NCI-H82 (cell line): Measurements from ENCODE around the gene RASSF7.

Experiments
- DNase-seq: peaks from one replicate; lab custom pipeline; 2025; lab: John Stamatoyannopoulos, UW

The RASSF7 gene

DNA sequence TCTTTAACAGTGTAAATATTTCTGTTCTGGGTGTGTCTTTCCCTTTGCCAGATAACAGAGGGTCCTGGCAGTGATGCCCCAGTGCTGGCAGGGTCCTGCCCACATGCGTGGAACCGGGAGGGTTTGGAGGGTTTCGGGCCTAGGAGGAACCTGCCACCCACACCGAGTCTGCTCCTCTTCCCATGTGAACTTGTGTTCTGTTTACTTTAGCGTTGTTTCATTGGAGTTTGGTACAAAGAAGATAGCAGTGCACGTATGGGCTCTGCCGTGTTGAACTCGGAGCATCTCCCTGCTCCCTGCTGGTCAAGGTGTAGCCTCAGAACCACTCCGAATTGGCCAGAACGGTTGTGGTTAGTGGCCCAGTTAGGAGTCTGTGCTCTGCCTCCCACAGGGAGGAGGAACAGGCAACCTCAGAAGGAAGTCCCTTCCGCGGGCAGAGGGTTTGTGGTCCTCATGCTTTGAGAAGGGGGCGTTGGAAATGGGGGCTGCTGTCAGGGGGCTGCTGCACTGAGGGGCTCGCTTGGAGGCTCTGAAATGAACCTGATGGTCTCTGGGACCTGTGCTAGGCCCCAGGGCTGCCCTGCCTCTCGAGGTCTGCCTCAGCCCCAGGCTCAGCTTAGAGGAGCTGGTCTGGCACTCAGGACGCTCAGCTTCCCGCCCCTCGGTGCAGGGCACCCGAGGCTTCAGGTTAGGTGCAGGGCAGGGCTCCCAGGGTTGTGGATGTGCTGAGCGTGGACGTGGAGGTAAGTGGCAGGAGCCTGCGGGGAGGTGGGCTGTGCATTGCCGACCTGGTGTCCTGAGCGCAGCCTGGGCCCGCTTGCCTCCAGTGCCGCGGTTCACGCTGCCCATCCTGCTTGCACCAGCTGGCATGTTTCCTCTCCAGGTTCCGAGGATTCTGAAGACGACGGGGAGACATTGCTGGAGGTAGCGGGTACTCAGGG is 25.9 kb downstream of the RASSF7 start:
- no peak for DNase-seq

DNA sequence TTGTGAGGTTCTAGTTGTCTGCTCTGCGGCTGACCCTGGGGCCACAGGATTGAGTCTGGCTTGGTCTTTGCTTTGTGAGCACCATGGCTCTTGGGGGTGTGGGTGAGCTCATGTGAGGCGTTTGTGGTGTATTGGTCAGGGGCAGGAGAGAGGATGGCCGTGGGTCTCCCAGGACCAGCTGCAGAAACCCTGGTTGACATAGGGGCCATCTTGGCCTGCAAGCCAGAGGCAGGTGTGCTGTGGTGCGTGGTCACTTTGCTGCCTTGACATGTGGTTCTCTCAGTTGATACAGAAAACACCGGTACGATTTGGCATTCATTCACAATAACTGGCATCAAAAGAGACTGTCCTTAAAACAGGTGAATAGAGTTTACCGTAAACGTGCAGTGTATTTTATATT is 26.8 kb downstream of the RASSF7 start:
- no peak for DNase-seq

DNA sequence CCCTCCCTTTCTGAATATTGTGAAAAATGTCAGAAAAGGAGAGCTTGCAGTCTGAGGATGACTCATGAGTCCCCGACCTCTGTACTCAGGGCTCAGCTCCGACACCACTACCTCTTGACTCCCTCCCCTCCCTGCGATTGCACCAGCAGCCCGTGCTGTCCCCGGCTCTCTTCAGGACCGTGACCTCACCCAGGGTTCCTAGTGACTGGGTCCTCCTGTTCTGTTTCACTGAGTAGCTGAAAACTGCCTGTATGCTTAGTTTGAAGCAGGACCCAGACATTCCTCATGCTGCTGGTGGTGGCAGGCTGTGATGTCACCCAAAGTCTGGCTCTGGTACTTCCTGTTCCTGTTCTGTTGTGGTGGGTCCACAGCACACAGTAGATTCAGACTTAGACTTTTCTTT is 27.2 kb downstream of the RASSF7 start:
- DNase-seq = no peak

DNA sequence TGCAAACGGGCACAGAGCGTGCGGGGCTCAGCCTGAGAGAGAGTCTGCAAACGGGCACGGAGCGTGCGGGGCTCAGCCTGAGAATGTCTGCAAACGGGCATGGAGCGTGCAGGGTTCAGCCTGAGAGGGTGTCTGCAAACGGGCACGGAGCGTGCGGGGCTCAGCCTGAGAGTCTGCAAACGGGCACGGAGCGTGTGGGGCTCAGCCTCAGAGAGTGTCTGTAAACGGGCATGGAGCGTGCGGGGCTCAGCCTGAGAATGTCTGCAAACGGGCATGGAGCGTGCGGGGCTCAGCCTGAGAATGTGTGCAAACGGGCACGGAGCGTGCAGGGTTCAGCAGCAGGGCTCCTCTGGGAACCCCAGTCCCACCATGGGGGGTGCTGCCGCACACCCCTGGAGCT is 29.0 kb downstream of the RASSF7 start:
- no peak for DNase-seq

DNA sequence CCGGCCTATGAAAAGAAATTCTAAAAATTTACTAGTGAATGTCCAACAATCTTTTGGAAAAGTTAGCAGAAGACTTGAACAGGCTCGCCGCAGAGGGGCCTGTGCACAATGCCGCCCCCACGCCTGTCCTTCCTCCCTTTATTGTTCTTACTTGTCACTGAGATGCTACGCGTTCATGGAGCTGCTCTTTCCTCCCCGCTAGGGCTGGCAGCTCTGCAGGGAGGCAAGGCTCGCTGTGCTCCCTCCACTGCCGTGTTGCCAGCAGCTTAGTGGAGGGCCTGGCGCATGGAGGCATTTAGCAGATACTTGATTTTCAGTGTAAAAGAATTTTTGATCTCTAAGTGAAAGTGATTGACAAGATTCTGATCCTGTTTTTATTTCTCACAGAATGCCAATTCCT is 30.2 kb downstream of the RASSF7 start:
- DNase-seq = no peak

DNA sequence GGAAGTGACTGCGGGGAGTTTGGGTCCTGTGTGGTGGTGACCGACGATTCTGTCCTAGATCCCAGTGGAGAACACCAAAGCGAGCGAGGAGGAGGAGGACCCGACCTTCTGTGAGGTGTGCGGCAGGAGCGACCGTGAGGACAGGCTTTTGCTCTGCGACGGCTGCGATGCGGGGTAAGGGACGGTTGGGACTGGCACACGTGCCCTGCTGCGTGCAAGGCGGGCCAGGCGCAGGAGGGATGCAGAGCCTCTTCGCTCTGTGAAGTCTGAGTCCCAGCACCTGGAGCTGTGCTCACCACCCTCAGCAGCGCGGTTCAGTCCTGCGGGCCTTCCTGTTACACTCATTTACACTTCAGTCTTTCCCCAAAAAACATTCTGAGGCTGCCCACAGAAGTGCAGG is 31.7 kb downstream of the RASSF7 start:
- no peak for DNase-seq

DNA sequence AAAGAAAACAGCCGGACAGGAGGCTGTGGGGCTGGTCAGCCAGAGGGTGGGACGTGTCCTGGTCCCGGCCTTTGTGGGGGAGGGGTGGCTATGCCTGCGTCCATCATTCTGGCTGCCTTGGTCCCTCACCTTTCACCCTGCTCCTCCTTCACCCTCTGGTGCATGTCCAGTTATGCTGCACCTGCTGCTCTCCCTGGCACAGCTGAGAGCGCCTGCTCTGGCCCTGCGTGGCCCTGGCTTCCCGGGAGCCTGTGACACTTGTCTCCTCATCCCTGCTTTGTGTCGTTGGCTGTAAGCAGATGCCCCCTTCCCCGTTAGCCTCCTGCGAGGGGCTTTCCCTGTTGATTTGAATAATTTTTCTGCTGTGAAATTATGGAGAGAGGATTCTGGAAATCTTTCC is 32.1 kb downstream of the RASSF7 start:
- no peak for DNase-seq

DNA sequence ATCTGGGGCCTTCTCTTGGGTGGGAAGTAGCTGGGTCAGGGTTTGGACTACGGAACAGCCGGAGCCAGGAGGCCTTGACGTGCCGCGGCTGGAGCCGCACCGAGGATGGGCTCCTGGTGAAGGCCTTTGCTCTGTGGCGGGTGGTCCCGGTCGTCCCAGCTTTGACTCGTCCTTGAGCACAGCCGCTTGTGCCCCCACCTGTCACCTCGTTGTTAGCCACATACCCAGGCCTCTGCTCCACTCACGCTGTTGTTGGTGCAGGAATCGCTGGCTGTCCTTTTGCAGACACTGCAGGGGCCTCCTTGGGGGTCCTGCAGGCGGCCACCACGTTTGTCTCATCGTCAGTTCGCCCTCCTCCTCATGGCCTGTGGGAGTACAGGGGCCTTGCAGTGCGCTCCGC is 32.6 kb downstream of the RASSF7 start:
- DNase-seq = no peak

DNA sequence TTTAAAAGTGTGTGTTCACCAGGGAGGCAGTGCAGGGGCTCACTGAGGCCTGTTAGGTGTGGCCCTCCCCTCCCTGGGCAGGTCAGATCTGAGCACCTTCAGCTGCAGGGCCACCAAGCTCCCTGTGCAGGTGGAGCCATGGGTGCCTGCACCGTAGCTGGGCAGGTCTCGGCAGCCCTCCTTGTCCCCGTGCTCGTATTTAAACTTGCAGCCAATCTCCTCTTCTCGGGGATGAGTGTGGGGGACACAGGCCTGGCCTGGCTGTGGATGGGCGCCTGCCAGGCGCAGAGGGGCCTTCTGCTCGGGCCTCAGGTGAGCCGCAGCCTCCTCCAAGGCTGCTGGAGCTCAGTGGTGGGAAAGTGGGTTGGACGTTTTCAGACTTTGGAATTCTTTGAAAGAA is 34.6 kb downstream of the RASSF7 start:
- DNase-seq = no peak

DNA sequence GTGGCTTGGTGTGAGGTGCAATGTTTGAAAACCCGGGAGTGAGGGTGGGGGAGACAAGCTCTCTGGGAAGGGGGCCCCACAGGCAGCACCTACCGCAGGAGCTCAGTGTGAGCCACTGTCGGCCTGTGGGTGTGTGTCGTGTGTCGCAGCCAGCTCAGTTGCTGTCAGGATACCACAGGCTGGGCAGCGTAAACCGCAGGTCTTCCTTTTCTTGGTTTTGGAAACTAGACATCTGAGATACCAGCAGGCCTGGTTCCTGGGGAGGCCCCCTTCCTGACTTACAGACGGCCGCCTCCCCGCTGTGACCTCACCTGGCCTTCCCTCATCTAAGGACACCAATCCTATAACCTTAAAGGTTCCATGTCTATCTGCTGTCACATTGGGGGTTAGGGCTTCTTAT is 35.6 kb downstream of the RASSF7 start:
- DNase-seq = no peak

DNA sequence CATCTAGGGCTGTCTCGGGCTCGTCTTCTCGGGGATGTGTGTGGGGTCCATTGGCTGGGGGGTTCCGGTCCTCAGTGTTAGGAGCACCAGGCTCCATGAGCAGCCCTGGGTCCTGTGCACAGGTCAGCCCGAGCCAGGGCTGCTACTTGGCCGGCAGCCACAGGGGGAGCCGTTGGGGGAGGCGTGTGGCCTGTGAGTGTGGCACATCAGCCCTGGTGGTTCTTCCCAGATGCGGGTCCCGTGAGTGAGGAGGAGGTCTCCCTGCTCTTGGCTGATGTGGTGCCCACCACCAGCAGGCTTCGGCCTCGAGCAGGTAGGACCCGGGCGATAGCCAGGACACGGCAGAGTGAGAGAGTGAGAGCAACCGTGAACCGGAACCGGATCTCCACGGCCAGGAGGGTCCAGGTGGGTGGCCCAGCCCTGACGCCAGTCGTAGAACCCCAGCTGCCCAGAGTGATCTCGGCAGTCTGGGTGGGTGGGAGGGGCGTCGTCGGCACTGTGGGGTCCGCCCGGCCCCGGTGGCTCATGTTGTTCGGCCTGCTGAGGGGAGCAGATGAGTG is 36.5 kb downstream of the RASSF7 start:
- DNase-seq = peak; percentile 6

DNA sequence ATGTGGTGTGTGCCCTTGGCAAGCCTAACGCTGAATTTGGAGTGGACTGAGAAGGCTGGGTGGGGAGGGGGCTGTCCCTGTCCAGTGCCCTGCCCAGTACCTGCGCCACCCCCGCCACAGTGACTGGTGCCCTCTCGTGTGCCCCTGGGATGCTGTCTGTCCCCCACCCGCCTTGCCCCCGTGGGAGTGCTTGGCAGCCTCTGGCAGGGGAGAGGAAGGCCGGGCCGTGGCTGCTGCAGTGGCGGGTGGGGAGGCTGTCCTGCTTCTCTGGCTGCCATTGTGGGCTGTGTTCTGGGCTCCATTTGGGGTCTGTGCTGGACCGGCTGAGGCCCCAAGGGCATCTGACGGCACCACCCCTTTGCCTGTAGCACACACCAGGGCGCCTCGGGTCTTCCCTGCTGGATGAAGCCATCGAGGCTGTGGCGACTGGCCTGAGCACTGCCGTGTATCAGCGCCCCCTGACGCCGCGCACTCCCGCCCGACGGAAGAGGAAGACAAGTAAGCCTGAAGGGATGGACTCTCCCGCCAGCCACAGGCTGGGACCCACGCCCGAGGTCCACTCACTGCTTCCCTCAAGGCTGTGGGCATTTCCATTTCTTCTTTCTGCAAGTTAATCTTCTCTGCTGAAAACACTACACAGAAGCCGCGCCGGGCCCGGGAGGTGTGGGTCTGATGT is 37.4 kb downstream of the RASSF7 start:
- no peak for DNase-seq

DNA sequence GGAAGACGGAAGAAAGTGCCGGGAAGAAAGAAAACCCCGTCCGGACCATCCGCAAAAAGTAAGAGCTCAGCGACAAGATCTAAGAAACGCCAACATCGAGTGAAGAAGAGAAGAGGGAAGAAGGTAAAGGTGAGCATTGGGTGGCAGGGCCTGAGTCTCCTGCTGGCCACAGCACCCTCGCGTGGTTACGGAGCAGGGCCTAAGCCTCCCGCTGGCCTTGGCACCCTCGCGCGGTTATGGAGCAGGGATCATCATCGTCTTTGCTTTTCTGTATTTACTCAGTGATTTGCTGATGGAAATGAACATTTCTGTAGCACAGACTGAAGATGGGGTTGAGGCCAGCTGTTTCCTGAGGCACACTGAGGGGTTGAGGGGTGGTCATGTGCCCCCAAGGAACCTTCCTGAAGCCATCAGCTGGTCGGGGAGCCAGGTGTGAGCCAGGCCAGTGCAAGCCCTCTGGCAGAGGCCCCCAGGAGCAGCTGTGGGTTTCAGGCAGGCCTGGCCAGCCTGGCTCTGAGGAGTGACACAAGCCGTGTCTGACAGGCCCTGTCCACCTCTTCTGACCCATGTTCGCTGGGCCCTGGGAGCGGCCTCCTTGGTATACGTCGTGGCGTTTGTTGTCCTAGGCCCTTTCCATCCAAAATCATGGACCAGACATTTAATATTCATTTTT is 40.9 kb downstream of the RASSF7 start:
- DNase-seq = no peak

DNA sequence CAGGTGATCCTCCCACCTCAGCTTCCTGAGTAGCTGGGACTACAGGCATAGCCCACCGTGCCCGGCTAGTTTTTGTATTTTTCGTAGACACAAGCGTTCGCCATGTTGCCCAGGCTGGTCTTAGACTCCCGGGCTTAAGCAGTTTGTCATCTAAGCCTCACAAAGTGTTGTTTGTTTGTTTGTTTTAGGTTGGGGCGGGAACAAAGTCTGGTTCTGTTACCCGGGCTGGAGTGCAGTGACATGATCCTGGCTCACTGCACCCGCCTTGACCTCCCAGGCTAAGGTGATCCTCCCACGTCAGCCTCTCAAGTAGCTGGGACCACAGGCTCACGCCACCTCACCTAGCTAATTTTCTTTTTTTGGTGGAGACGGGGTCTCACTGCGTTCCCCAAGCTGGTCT is 42.4 kb downstream of the RASSF7 start:
- DNase-seq = no peak

DNA sequence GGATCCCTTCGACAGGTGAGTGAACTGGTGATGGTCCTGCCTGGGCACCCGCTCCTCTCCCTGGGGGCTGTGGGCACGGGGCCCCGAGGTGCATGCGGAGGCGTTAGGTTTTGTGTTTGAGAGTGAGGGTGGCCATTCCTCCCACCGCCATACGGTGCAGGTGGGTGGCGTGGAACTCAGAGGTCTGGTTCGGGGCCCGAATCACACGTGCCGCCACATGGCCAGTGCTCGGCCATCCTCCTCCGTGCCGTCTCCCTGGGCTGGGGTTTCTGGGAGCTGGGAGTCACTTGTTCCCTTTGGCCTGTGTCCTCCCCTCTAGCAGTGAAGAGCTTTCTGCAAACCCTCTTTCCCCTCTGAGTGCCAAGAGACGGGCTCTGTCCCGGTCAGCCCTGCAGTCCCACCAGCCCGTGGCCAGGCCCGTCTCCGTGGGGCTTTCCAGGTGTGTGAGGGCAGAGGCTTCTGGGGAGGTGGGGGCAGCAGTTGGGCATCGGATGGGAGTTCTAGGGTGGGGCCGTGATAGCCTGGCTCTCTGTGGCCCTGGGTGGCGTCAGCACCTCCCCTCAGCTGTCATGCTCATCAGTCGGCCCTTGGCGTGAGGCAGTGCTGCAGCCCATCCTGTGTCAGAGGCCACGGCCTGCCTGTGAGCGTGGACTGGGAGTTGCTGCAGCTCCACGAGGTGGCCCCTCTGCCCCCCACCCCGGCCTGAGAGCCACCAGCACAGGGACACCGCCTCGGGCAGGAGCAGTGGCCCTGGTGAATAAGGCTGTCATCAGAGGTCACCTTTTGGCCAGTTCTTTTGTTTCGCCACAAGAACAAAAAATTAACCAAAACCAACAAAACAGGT is 44.7 kb downstream of the RASSF7 start:
- DNase-seq = no peak

DNA sequence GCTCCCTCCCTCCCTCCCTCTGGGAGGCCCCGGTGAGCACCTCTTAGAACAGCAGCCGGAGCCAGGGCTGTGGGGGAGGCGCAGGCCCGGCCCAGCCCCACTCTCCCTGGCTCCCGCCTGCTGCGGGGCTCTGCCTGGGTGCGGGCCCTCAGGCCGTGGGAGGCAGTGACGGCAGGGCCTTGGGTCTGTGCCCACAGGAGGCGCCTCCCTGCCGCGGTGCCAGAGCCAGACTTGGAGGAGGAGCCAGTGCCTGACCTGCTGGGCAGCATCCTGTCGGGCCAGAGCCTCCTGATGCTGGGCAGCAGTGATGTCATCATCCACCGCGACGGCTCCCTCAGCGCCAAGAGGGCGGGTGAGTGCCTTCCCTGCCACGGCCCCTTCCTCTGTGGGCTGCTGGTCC is 45.5 kb downstream of the RASSF7 start:
- no peak for DNase-seq

DNA sequence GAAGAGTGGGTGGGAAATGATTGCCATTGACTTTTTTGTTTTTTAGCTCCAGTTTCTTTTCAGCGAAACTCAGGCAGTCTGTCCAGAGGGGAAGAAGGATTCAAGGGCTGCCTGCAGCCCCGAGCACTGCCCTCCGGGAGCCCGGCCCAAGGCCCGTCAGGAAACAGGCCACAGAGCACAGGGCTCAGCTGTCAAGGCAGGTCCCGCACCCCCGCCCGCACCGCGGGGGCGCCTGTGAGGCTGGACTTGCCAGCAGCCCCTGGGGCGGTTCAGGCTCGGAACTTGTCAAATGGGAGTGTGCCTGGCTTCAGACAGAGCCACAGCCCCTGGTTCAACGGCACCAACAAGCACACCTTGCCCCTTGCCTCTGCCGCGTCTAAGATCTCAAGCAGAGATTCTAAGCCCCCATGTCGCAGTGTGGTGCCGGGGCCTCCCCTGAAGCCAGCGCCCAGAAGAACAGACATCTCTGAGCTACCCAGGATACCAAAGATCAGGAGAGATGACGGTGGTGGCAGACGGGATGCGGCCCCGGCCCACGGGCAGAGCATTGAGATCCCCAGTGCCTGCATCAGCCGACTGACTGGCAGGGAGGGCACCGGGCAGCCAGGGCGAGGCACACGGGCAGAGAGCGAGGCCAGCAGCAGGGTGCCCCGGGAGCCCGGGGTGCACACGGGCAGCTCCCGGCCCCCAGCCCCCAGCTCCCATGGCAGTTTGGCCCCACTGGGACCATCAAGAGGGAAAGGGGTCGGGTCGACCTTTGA is 46.4 kb downstream of the RASSF7 start:
- no peak for DNase-seq

DNA sequence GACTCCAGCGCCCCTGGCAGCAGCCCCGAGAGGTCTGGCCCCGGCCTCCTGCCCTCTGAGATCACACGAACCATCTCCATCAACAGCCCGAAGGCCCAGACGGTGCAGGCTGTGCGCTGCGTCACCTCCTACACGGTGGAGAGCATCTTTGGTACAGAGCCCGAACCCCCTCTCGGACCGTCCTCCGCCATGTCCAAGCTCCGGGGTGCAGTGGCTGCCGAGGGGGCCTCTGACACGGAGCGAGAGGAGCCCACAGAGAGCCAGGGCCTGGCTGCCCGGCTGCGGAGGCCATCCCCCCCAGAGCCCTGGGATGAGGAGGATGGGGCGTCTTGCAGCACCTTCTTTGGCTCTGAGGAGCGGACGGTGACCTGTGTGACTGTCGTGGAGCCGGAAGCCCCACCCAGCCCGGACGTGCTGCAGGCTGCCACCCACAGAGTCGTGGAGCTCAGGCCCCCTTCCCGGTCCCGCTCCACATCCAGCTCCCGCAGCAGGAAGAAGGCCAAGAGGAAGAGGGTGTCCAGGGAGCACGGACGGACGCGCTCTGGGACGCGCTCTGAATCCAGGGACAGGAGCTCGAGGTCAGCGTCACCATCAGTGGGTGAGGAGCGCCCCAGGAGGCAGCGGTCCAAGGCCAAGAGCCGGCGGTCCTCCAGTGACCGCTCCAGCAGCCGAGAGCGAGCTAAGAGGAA is 47.3 kb downstream of the RASSF7 start:
- no peak for DNase-seq

DNA sequence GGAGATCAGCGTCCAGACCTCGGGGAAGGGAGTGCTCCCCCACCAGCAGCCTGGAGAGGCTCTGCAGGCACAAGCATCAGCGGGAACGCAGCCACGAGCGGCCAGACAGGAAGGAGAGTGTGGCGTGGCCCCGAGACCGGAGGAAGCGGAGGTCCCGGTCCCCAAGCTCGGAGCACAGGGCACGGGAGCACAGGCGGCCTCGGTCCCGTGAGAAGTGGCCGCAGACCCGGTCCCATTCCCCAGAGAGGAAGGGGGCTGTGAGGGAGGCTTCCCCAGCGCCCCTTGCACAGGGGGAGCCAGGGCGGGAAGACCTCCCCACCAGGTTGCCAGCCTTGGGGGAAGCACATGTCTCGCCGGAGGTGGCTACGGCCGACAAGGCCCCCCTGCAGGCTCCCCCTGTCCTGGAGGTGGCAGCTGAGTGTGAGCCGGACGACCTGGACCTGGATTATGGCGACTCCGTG is 48.1 kb downstream of the RASSF7 start:
- DNase-seq = no peak

DNA sequence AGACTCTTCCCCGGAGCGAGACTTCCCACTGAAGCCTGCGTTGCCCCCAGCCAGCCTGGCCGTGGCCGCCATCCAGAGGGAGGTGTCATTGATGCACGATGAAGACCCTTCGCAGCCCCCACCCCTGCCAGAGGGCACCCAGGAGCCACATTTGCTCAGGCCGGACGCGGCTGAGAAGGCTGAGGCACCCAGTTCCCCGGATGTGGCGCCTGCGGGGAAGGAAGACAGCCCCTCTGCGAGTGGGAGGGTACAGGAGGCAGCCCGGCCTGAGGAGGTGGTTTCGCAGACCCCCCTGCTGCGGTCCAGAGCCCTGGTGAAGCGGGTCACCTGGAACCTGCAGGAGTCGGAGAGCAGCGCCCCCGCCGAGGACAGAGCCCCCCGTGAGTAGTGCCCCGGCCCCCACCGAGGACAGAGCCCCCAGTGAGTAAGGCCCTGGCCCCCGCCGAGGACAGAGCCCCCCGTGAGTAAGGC is 48.6 kb downstream of the RASSF7 start:
- DNase-seq = no peak
